Measurements from ENCODE around the gene CCDC85A.
"Not testable (repeated sequence)": the region's sequence is repeated elsewhere in the genome, so short reads cannot be mapped to it uniquely, and the experiment has no call there.

CCDC85A gene

DNA sequence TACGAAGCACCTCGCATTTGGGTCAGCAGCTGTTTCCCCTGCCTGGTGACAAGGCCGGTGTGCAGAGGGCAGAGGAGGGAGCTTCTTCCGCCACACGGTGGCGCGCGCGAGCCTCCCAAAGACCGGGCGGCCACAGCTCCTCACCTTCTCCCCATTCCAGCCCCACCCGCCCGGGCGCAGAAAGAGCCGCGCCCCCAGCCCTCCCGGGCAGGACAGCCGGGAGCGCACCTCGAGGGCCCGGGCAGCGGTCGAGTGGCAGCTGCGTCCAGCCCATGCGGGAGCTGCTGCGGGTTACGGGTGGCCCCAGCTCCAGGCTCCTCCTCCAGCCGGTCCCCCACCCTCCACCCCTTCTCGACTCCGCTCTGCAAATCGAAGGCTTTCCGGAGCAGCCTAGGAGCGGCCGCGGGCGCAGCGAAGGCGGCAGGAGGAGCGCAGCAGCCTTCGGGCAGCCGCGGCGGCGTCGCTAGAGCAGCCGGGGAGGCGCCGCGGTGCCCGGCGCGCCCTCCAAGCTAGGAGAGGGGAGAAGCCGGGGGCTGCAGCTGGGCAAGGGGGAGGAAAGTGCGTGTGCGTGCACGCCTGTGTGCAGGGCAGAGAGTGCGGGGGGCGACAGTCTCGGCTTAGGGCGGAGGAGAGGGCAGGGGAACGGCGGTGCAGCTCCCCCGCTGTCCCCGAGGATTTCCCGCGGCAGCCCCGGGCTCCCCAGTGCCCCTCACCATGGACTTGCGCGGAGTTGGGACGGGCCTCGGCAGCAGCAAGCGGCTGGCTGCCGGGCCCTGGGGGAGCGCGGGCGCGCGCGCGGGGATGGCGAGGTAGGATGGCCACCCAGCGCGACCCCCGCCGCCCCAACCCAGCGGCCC lies at the start of gene CCDC85A:
TSS of gene CCDC85A (plus strand) at position 348 of the 857 bp plus-strand sequence. CDS start 635 bp downstream, outside the sequence.
- H2AFZ ChIP-seq (ENCODE audit: low read length), result no peak within 1 kb of the TSS
- H3K27me3 ChIP-seq (ENCODE audit: insufficient read depth, low read length, poor library complexity, severe bottlenecking), result no peaks in the 10 kb centered on the region
- no peaks in the 10 kb centered on the region for H3K4me1 ChIP-seq (ENCODE audit: insufficient read depth, low read length, poor library complexity, severe bottlenecking)
- no peak within 1 kb of the TSS for H3K4me2 ChIP-seq (ENCODE audit: low read depth, low read length, poor library complexity, severe bottlenecking)
- no peaks in the 10 kb centered on the region for H3K36me3 ChIP-seq (ENCODE audit: insufficient read depth, low read length)
- H3F3A ChIP-seq (ENCODE audit: low read depth), result no peaks in the 10 kb centered on the region
- no peaks in the 10 kb centered on the region for H3K9me2 ChIP-seq (replicated peaks; ENCODE audit: low read depth, low read length)
- no peaks in the 10 kb centered on the region for H3K9me3 ChIP-seq (ENCODE audit: insufficient read depth, low read depth, low read length)
- no peaks in the 10 kb centered on the region for H3K79me2 ChIP-seq (ENCODE audit: insufficient read depth, low read length)
- H3K4me3 ChIP-seq (ENCODE audit: low read length, poor library complexity, severe bottlenecking), result no peak within 1 kb of the TSS
- no peak within 1 kb of the TSS for H3K9ac ChIP-seq (ENCODE audit: low read depth, low read length, poor library complexity, severe bottlenecking)
- H4K20me1 ChIP-seq (ENCODE audit: insufficient read depth, low read length, poor library complexity, severe bottlenecking), result no peaks in the 10 kb centered on the region
- no peak for TF ChIP-seq EZH2phosphoT487 (IDR thresholded peaks at IDR 0.05; ENCODE audit: borderline replicate concordance)
- TF ChIP-seq, protein P1, sequence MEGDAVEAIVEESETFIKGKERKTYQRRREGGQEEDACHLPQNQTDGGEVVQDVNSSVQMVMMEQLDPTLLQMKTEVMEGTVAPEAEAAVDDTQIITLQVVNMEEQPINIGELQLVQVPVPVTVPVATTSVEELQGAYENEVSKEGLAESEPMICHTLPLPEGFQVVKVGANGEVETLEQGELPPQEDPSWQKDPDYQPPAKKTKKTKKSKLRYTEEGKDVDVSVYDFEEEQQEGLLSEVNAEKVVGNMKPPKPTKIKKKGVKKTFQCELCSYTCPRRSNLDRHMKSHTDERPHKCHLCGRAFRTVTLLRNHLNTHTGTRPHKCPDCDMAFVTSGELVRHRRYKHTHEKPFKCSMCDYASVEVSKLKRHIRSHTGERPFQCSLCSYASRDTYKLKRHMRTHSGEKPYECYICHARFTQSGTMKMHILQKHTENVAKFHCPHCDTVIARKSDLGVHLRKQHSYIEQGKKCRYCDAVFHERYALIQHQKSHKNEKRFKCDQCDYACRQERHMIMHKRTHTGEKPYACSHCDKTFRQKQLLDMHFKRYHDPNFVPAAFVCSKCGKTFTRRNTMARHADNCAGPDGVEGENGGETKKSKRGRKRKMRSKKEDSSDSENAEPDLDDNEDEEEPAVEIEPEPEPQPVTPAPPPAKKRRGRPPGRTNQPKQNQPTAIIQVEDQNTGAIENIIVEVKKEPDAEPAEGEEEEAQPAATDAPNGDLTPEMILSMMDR (conservative IDR thresholded peaks at IDR 0.05; ENCODE audit: low read length), result no peak

GRCh38 chr2:56134861-56135260 lies 48.9 kb upstream of the CCDC85A start:
- TF ChIP-seq, protein P1 (conservative IDR thresholded peaks at IDR 0.05; ENCODE audit: low read length), result no peak
- no peak for TF ChIP-seq EZH2phosphoT487 (IDR thresholded peaks at IDR 0.05; ENCODE audit: borderline replicate concordance)
- H3K79me2 ChIP-seq (ENCODE audit: insufficient read depth, low read length), result no peaks in the 10 kb centered on the region
- H2AFZ ChIP-seq (ENCODE audit: low read length), result no peak overlapping the region
- H3K36me3 ChIP-seq (ENCODE audit: insufficient read depth, low read length), result no peaks in the 10 kb centered on the region
- H3K4me2 ChIP-seq (ENCODE audit: low read depth, low read length, poor library complexity, severe bottlenecking), result no peak overlapping the region
- H4K20me1 ChIP-seq (ENCODE audit: insufficient read depth, low read length, poor library complexity, severe bottlenecking), result no peaks in the 10 kb centered on the region
- H3K9me3 ChIP-seq (ENCODE audit: insufficient read depth, low read depth, low read length), result no peaks in the 10 kb centered on the region
- no peaks in the 10 kb centered on the region for H3K9me2 ChIP-seq (replicated peaks; ENCODE audit: low read depth, low read length)
- no peak overlapping the region for H3K9ac ChIP-seq (ENCODE audit: low read depth, low read length, poor library complexity, severe bottlenecking)
- H3K4me3 ChIP-seq (ENCODE audit: low read length, poor library complexity, severe bottlenecking), result no peak overlapping the region
- H3F3A ChIP-seq (ENCODE audit: low read depth), result no peaks in the 10 kb centered on the region
- no peaks in the 10 kb centered on the region for H3K27me3 ChIP-seq (ENCODE audit: insufficient read depth, low read length, poor library complexity, severe bottlenecking)
- H3K4me1 ChIP-seq (ENCODE audit: insufficient read depth, low read length, poor library complexity, severe bottlenecking), result no peaks in the 10 kb centered on the region

GRCh38 chr2:56142497-56143061 lies 41.2 kb upstream of the CCDC85A start:
- not testable (repeated sequence) for H3K9me3 ChIP-seq (ENCODE audit: insufficient read depth, low read depth, low read length); H3F3A ChIP-seq (ENCODE audit: low read depth); H2AFZ ChIP-seq (ENCODE audit: low read length); H3K9ac ChIP-seq (ENCODE audit: low read depth, low read length, poor library complexity, severe bottlenecking); H3K27me3 ChIP-seq (ENCODE audit: insufficient read depth, low read length, poor library complexity, severe bottlenecking); H3K4me2 ChIP-seq (ENCODE audit: low read depth, low read length, poor library complexity, severe bottlenecking); H3K4me1 ChIP-seq (ENCODE audit: insufficient read depth, low read length, poor library complexity, severe bottlenecking); H3K79me2 ChIP-seq (ENCODE audit: insufficient read depth, low read length); H3K9me2 ChIP-seq (replicated peaks; ENCODE audit: low read depth, low read length); H3K36me3 ChIP-seq (ENCODE audit: insufficient read depth, low read length); H3K4me3 ChIP-seq (ENCODE audit: low read length, poor library complexity, severe bottlenecking); H4K20me1 ChIP-seq (ENCODE audit: insufficient read depth, low read length, poor library complexity, severe bottlenecking)
